Measurements from ENCODE around the gene FOXO6.

DNA sequence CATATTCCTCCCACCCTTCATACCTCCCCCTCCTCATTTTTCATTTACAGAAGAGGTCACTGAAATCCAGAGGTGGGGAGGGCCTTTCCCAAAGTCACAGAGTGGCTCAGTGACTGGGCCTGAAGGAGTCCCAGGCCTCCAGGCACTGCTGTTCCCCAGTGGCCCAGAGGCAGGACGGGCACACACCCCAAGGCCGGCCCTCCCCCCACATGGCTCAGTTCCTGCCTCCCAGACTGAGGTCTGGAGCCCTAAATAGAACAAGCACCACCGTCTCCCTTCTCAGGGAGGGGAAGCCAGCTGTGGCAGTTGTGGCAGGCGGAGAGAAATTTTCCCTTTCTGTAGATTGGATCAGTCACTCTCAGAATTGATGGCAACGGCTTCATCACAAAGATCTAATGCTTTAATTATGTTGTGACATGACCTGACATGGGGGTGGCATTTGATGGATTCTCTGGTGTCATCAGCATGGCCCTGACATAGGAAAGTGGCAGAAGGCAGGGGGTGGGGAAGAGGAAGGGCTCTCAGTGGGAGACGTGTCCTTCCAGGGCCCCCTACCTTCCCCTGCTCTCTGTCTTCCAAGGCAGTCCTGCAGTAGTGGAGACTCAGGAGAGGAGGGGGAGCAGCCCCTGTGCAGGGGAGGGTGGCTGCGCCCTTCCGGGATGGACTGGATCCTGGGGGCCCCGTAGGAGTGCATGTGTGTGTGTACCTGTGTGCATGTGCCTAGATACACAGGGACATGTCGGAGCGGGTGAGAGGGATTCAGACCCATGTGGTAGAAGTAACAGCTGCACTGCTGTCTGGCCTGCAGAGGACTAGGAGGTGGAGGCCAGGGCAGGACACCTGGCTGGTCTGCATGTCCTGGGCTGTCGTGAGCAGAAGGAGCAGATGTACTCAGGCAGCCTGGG, 41.2 kb upstream of the FOXO6 start:
- TF ChIP-seq POLR2AphosphoS5 (IDR thresholded peaks at IDR 0.05; ENCODE audit: low read depth, low read length) (no peak), POLR2A (IDR thresholded peaks at IDR 0.05; ENCODE audit: low read depth, low read length) (no peak)

Measured in GM12891 (cell line).